HG02884 (cell line): ENCODE data around the gene CREBBP.

Source experiments
- ATAC-seq: cut with Tn5 transposase; IDR thresholded peaks from one replicate; pipeline ENCODE4 v1.9.1; 2021; ENCODE audit warnings: mild to moderate bottlenecking, moderate library complexity; ENCODE audit not compliant: unreplicated experiment

The CREBBP gene

DNA sequence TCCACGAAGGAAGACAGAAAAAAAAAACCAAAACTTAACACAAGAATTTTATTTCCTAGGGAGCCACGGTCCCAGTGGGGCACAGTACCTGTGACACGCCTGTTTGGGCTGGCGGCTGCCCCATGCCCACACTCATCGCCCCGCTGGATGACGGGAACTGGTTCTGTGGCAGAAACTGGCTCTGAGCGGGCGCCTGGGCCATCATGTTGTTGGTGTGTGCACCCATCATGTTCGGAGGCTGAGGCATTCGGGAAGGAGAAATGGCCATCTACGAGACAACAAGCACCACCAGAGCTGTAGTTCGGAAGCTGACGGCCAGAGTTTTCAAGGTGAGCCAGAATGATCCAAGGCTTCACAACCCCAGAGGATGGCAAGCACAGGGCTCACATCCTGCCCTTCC lies 106.8 kb downstream of the CREBBP start:
- ATAC-seq: no peak

GRCh38 chr16:3771513-3771912 lies 109.0 kb downstream of the CREBBP start:
- no peak for ATAC-seq

- no peak for ATAC-seq
Measured at GRCh38 chr16:3770530-3770929, 110.0 kb downstream of the CREBBP start.

DNA sequence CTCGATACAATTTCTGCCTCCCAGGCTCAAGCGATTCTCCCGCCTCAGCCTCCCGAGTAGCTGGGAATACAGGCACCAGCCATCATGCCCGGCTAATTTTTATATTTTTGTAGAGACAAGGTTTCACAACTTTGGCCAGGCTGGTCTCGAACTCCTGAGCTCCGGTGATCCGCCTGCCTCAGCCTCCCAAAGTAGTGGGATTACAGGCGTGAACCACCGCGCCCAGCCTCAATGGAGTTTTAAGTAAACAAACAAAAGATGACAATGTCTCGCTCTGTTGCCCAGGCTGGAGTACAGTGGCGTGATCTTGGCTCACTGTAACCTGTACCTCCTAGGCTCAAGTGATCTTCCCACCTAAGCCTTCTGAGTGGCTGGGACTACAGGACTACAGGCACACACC lies 110.6 kb downstream of the CREBBP start:
- no peak for ATAC-seq

DNA sequence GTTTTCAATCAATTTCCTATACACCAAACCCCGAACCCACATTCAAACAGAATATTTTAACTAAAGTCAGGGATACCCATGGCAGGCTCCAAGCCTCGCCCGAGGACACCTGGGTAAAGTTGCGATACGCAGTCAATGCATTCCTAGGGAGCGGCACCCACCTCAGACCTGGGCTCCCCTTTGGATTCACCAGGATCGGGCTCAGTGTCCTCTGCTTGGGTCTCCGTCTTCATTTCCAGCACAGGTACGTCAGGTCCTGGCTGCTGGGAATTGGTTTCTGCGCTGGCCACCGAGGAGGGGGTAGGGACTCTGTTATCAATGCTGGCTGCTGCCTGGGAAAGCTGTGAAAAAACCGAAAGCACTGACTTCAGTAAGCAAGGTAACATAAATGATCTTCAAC lies 111.5 kb downstream of the CREBBP start:
- ATAC-seq: no peak

DNA sequence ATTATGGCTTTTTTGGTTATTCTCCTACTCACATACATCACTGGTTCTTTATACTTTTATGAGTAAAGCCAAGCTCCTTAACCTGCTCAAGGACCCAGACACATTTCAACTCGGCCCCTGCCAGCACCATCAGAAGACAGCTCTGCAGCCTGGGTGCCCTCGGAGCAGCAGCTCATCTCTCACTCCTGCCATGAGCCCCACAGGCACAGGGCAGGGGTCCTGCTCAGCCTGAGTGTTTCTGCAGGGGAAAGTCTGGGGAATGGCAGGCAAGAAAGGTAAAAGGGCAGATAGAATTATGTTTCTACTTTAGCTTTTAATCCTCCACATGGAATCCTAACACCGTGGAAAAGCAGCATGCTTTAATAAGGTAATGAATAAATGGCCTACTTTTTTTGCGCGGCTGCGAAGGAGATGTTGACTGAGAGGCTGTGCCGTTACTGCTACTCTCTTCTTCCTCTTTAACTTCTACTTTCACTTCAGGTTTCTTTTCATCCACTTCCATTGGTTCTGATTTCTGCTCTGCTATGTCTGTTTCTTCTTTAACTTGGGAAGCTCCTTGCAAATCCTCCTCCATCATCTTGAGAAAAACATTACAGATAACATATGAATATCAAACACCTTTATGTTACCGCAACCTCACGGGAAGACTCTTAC lies 113.1 kb downstream of the CREBBP start:
- ATAC-seq: no peak

DNA sequence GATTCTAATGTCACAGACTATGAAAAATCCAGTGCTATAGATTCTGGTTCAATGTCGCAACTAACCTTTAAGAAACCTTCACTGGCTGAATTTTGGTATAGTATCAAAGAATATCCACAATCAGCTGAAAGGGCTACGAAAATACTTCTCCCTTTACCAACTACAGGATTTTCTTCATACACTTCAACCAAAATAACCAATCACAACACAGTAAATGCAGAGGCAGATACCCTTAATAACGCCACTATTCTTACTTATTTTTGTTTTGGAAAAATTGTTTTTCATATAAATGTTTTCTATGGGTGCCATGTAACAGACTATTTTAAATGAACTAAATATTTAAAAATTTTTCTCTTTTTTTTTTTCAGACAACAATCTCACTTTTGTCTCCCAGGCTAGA lies 114.3 kb downstream of the CREBBP start:
- ATAC-seq: no peak

DNA sequence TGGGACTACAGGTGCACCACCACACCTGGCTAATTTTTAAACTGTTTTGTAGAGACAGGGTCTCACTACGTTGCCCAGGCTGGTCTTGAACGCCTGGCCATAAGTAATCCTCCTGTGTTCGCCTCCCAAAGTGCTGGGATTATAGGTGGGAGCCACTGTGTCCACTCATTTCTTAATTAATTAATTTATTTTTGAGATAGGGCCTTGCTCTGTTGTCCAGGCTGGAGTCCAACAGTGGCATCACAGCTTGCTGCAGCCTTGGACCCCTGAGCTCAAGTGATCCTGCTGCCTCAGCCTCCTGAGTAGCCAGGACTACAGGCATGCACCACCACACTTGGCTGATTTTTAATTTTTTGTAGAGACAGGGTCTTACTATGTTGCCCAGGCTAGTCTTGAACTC lies 116.1 kb downstream of the CREBBP start:
- no peak for ATAC-seq

- no peak for ATAC-seq
Measured at GRCh38 chr16:3762107-3762750, 118.3 kb downstream of the CREBBP start.

DNA sequence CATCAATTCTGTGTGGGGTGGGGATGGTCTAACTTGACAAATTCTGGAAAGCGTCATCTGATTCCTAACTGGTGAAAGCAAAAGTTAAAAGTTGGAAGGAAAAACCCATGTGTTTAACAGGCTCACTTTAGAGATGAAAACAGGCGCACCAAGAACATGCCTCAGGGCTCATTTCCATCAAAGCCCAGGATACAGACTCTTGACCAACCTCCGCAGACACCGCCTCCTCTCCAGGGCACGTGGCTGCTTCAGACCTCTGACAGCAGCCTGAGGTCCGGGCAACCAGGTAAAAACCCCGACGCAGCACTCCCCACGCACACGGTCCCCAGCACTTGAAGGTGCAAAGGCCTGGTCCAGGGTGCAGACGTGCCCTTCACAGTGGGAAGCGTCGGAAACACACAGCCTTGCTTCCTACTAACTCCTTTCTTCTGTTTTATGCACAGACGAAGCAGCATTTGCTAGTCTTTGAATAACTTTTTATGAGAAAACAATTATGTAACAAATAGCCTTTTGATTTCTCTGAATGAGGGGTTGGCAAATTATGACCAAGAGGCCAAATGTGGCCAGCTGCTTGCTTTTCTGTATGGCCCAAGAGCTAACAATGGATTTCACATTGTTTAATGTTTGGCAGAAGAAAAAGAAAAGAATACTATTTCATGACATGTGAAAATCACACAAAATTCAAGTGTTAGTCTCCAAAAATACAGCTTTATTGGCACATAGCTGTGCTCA lies 119.0 kb downstream of the CREBBP start:
- no peak for ATAC-seq

GRCh38 chr16:3760518-3760917 lies 120.0 kb downstream of the CREBBP start:
- no peak for ATAC-seq

- no peak for ATAC-seq
Measured at GRCh38 chr16:3759736-3760135, 120.8 kb downstream of the CREBBP start.

DNA sequence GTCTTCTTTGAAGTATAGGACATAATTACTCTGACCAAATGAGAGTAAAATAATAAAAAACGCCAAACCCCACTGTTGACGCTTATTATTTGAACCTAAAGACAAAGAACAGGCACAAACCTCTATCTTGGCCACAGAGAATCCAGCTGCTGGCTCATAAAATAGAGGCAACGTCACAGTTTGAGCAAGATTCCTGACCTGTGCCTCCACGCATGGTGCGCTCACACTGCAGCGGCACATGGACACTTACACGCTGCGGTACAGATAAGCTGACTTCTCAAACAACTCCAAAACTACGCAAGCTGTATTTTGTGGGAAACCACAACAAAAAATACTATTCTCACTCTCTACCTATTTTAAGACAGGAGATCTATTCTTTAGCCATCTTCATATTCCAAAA lies 124.4 kb downstream of the CREBBP start:
- no peak for ATAC-seq

DNA sequence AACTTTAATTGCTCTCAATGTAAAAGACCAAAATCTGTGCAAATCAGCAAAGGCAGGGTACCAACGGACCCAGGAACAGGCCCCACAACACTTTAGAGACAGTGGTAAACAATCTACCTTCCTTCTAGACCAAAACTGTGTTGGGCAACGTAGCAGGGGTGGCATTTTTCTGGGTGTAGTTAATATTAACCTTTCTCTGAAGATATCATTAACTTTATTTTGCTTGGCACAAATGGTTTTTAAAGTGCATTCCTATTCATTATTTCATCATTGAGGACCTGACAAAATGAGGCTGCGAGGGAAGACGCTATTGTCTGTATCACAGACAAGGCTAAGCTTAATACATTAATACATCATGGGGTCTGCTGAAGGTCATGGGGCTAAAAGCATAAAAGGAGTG lies 125.3 kb downstream of the CREBBP start:
- no peak for ATAC-seq

DNA sequence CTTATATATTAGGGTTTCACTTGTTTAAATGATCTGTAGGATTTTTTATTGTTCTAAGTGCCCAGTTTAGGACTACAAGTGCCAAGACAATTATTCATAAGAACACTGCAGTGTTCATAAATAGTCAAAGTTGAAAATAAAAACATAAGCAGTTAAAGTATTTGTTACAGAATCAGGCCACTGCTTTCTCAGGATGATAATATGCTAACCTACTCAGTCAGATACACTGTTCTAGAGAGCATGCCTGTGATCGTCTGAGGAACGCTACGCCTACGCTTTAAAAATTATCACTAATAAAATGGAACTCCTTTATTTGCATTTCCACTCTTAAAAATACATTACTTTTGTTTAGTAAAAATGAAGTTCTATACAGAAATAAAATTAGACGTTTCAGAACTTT lies 125.7 kb downstream of the CREBBP start:
- ATAC-seq: no peak

DNA sequence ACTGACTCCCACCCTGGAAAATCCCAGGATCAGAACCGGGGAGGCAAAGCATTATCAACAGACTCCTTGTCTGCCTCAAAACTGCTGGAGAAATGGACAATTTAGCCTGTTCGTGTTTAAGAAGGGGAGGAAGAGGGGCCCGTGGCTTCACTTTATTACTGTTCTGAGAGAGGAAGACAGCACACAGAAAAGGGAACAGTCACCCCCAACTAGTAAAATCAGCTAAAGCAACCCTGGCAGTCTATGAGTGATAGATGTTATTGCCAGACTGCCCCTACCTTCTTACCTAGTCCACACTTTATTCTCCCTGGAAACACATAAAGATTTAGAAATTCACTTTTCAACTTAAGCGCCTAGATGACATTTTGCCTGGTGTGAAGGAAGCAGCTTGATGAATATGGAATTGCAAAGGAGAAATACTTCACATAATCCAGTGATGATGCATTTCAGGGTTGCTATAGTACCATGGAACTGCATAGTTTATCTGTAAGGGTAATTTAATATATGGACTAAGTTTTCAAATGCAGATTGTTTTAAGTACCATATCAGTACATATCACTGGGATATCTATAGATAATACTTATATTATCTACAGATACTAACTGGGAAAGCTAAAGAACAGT lies 126.3 kb downstream of the CREBBP start:
- no peak for ATAC-seq

DNA sequence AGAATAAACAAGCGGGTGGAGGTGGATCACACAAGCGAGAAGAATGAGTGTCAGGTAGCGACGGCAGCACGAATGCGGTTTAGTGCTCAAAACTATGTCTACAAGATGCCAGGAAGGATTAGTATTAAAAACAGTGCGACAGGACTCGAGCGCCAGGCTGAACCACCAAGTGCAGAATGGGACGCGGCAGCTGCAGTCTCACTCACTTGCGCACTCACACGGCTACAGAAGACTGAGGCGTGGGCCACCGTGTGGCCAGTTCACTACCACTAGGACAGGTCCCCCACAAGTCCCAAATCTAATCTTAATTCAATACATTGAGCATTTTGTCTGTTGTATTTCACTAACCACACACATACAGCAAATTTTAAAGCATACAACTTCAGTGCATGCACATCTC lies 127.5 kb downstream of the CREBBP start:
- no peak for ATAC-seq

GRCh38 chr16:3751878-3752277 lies 128.6 kb downstream of the CREBBP start:
- no peak for ATAC-seq

- no peak for ATAC-seq
Measured at GRCh38 chr16:3748307-3748706, 132.2 kb downstream of the CREBBP start.

GRCh38 chr16:3745751-3746355 lies 134.7 kb downstream of the CREBBP start:
- no peak for ATAC-seq

DNA sequence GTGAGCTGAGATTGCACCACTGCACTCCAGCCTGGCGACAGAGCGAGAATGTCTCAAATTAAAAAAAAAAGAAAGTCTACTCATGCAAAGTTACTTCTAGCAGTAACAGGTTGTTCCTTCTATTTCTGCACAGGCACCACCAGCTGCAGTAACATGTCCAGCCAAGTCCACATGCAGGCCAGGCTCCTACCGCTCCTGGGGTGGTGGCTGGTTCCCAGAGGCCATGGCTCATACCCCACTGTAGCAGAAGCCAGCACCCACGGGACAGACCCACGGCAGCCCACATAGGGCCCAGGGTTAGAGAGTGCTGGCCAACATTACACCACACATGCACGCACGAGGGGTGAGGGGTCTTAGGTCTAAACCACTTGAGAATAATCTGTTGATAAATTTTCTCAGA lies 136.5 kb downstream of the CREBBP start:
- no peak for ATAC-seq
